ENCODE results near the gene MMP23B. TPM values are rescaled to one million over a fixed set of nuclear protein-coding genes. Genes with fewer than 3 reads are reported as not detected.
A peak's percentile ranks its signal among the peaks of the same experiment; 100 is the strongest.

MMP23B gene
- total RNA-seq, 2 donors from 2014 or later, result 14.7 to 19.9 TPM

GRCh38 chr1:1680912-1681273, 48.9 kb downstream of the MMP23B start:
- no peaks in the 10 kb centered on the region for H3K9me3 ChIP-seq (ENCODE audit: control insufficient read depth, low read length)
- DNase-seq, result no peak
- no peak overlapping the region for H3K27ac ChIP-seq (ENCODE audit: low read depth, low read length)
- no peak overlapping the region for H3K9ac ChIP-seq (ENCODE audit: extremely low read depth, low read length, poor library complexity, severe bottlenecking)
- peaks cover 24% of the 10 kb centered on the region for H3K36me3 Mint-ChIP-seq (ENCODE audit: low read depth)
- H3K4me3 Mint-ChIP-seq, result no peak overlapping the region
- no peaks in the 10 kb centered on the region for H3K4me1 ChIP-seq (ENCODE audit: control insufficient read depth, insufficient read depth, low read length)
- peak overlapping the region; percentile 66 for H3K27ac Mint-ChIP-seq
- no peaks in the 10 kb centered on the region for H3K36me3 ChIP-seq (ENCODE audit: control insufficient read depth, insufficient read depth, low read length)
- H3K27me3 Mint-ChIP-seq (ENCODE audit: insufficient read depth), result no peaks in the 10 kb centered on the region
- H3K4me1 Mint-ChIP-seq, result peaks cover 28% of the 10 kb centered on the region
- 79 to 91% methylated on average over 11 of the region's 11 CpGs for WGBS, 2 experiments (ENCODE audit: insufficient coverage in 1 of 2, insufficient read length in 1 of 2)
- no peak for TF ChIP-seq CTCF (conservative IDR thresholded peaks at IDR 0.05)
- H3K4me3 ChIP-seq (ENCODE audit: low read length), result no peak overlapping the region
- H3K27me3 ChIP-seq (ENCODE audit: control insufficient read depth, insufficient read depth, low read length, poor library complexity, severe bottlenecking), result no peaks in the 10 kb centered on the region
- H3K9me3 Mint-ChIP-seq, result no peaks in the 10 kb centered on the region

GRCh38 chr1:1683104-1683905, 51.3 kb downstream of the MMP23B start:
- peak overlapping the region; percentile 53 for H3K27ac ChIP-seq (ENCODE audit: low read depth, low read length)
- Mint-ChIP-seq H3K27ac (peak overlapping the region; percentile 87), H3K36me3 (ENCODE audit: low read depth) (peaks cover 20% of the 10 kb centered on the region), H3K9me3 (no peaks in the 10 kb centered on the region), H3K4me3 (peak overlapping the region; percentile 24), H3K4me1 (peaks cover 27% of the 10 kb centered on the region), H3K27me3 (ENCODE audit: insufficient read depth) (no peaks in the 10 kb centered on the region)
- no peaks in the 10 kb centered on the region for H3K36me3 ChIP-seq (ENCODE audit: control insufficient read depth, insufficient read depth, low read length)
- H3K9me3 ChIP-seq (ENCODE audit: control insufficient read depth, low read length), result no peaks in the 10 kb centered on the region
- 83 to 88% methylated on average over 22 to 26 of the region's 26 CpGs for WGBS, 2 experiments (ENCODE audit: insufficient coverage in 1 of 2, insufficient read length in 1 of 2)
- peak; percentile 83 for DNase-seq
- H3K27me3 ChIP-seq (ENCODE audit: control insufficient read depth, insufficient read depth, low read length, poor library complexity, severe bottlenecking), result no peaks in the 10 kb centered on the region
- no peaks in the 10 kb centered on the region for H3K4me1 ChIP-seq (ENCODE audit: control insufficient read depth, insufficient read depth, low read length)
- no peak for TF ChIP-seq CTCF (conservative IDR thresholded peaks at IDR 0.05)
- no peak overlapping the region for H3K9ac ChIP-seq (ENCODE audit: extremely low read depth, low read length, poor library complexity, severe bottlenecking)
- no peak overlapping the region for H3K4me3 ChIP-seq (ENCODE audit: low read length)

Other genes with a start within 250 kb of the MMP23B start
- gene CCNL2, start 232.8 kb upstream of the MMP23B start, total RNA-seq, result 100 to 1,000 TPM; 187 to 244 TPM
- 100 to 1,000 TPM; 109 to 129 TPM for gene MRPL20, start 224.9 kb upstream of the MMP23B start, total RNA-seq
- gene ANKRD65, start 210.9 kb upstream of the MMP23B start, total RNA-seq, result 1 to 10 TPM; 1.6 TPM
- gene VWA1, start 196.5 kb upstream of the MMP23B start, total RNA-seq, result 10 to 100 TPM; 12.7 to 17.4 TPM
- under 1 TPM; 0.55 TPM for gene ATAD3C, start 182.5 kb upstream of the MMP23B start, total RNA-seq
- 10 to 100 TPM; 41.8 to 47.4 TPM for gene ATAD3B, start 160.4 kb upstream of the MMP23B start, total RNA-seq
- gene ATAD3A, start 120.0 kb upstream of the MMP23B start, total RNA-seq, result 10 to 100 TPM; 42.8 to 47.6 TPM
- 1 to 10 TPM; 6.4 to 6.9 TPM for gene TMEM240, start 91.5 kb upstream of the MMP23B start, total RNA-seq
- 100 to 1,000 TPM; 133 to 138 TPM for gene SSU72, start 57.3 kb upstream of the MMP23B start, total RNA-seq
- 10 to 100 TPM; 10.4 to 10.8 TPM for gene FNDC10, start 32.0 kb upstream of the MMP23B start, total RNA-seq
- gene MIB2, start 16.7 kb upstream of the MMP23B start, total RNA-seq, result 10 to 100 TPM; 77.4 to 97.9 TPM
- gene CDK11B, start 26.8 kb downstream of the MMP23B start, total RNA-seq, result 10 to 100 TPM; 31.8 to 33.6 TPM
- 10 to 100 TPM; 51.2 to 56.9 TPM for gene SLC35E2B, start 60.6 kb downstream of the MMP23B start, total RNA-seq
- 10 to 100 TPM; 61.0 to 62.1 TPM for gene CDK11A, start 92.2 kb downstream of the MMP23B start, total RNA-seq
- 10 to 100 TPM; 75.2 to 81.6 TPM for gene NADK, start 146.3 kb downstream of the MMP23B start, total RNA-seq

Measured in endodermal cell (in vitro differentiated cells).